HS-27A (cell line): ENCODE data around the gene REEP2.

Experiments used
- DNase-seq: peaks from one replicate; pipeline ENCODE4 v3.0.0-alpha.2; 2012; ENCODE audit warnings: low read depth, missing footprints

Gene REEP2

DNA sequence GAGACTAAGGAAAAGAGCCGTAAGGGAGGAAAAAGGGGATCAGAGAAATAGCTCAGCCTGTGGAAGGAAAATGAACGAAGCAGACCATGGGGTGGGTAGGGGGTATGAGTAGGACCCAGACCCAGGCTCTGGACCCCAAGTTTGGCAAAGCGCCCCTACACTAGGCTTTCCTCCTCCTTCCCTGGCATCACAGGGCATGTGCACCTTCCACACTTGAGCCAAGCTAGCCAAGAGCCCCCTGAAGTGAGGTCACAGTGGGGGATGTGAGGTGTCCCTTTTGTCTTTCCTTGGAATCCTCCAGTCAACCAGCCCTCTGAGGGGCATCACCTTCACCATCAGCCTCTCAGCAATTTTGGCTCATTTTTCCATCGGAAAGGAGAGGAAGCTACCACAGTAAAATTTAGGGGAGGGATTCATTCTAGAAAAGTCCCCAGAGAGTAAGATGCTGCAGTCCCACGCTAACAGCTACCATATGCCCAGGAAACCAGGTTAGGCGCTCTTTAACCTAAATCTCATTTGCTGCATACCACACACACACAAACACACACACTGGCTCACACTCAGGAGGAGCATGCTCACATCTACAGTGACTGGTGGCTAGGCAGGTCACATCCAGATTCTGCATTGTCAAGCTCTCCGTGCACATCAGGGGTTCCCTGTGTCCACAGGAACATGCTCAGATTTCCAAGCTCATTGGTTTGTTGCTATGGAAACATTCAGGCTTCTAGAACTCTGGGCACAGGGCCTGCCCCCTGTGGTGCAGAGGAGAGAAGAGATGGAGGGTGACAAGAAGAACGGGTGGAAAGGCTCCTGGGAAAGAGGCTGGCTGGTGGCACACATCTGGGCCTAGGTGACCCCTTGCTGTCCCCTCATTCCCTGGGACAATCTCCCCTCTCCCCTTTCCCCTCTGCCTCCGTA lies 9.9 kb downstream of the REEP2 start:
- DNase-seq = no peak

DNA sequence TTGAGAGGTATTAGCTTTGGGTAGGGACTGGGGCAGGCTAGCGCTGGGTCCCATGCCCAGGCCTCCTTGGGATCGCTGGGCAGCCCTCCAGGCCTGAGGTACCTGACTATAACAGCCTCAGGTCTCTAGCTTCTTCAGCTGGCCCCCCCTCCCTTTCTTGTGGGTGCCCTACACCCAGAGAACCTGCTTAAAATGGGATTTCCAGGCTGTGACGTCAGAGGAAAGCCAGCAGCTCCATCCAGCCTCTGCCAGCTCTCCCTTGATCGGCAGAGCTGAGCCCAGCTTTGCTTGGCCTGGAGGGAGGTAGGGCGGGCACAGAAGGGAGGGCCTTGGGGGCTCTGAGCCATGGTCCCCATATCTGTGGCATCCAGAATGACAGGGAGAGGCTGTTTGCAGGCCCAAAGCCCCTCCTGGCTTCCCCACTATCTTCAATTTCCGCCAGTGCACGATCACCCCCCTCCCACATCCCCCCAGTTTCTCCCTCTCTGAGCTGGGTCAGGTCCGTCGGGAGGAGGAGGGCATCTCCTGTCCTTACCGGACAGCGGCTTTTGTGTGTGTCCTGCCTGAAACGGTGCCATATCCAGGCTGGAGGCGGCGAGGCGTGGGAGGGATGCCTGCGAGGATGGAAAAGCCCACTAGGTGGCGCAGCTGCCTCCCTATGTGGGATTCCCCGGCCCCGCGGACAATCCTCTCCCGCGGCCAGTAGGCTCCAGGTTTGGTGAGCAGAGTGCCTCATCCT lies 10.8 kb downstream of the REEP2 start:
- no peak for DNase-seq

GRCh38 chr5:138450971-138451370 lies 12.1 kb downstream of the REEP2 start:
- no peak for DNase-seq

- no peak for DNase-seq
Measured at GRCh38 chr5:138452720-138453119, 13.9 kb downstream of the REEP2 start.

GRCh38 chr5:138453590-138453989 lies 14.7 kb downstream of the REEP2 start:
- no peak for DNase-seq

DNA sequence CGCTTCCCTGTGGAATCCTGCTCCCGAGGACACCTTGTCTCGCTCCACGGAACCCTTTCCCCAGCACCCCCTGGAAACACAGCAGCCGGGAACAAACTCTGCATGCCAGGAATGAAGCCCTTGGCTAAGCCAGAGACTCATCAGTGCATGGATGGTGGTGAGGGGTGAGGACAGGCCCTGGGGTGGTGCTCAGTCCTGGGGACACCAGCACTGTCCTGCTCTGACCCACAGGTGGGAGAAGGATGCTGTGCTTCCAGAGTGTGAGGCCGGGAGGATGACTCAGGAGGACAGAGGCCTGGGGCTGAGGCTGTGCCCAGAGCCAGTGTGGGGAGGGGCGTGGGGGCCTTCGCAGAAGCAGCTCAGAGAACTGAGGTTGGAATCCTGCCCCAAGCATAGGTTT lies 15.3 kb downstream of the REEP2 start:
- no peak for DNase-seq

DNA sequence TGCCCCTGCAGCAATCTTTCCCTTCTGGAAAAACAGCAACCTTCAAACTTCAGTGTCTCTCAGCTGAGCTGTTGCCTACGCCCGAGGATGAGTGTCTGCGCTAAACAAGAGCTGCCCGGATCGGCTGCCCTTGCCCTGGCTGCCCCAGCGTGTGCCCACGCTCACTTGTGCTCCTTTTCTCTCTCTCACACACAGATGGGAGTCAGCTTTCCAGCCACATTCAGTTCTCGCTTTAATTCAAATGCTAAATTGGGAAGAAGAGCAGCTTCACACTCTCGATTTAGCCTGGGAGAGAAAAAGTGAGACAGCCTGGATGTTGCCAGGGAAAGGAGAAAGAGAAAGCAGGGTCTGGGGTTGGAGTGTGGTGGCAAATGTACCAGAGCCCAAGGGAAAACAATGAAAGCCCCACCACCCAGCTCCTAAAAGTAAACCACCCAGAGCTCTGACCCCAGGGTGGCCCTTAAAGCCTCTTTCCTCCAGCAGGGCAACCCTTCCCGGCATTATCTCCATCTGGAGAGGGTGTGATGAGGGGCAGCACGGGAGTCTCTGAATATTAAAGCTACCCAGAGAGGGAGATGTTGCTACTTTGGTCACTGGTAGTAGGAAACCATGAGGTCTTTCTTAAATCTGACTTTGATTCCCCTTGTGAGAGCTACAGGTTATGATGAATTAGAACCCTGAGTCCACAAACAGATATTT lies 16.5 kb downstream of the REEP2 start:
- DNase-seq = no peak

- DNase-seq = no peak
Measured at GRCh38 chr5:138457531-138458275, 18.8 kb downstream of the REEP2 start.

DNA sequence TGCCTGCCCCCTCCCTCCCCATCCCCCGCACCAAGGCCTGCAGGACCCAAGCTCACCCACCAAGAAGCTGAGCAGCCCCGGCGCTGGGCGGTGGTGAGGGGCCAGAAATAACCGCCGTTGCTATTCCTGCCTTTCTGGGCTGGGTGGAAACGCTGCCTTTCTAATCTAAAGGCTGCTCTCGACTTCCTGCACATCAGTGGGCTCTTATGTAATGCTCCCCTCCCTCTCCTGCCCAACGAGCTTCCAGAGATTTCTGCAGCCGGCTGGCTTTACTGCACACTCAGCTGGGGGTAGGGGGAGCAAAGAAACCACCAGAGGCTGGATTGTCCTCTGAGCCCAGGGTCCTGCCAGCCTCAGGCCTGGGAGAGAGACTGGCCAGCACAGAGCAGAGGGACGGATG lies 19.5 kb downstream of the REEP2 start:
- no peak for DNase-seq

DNA sequence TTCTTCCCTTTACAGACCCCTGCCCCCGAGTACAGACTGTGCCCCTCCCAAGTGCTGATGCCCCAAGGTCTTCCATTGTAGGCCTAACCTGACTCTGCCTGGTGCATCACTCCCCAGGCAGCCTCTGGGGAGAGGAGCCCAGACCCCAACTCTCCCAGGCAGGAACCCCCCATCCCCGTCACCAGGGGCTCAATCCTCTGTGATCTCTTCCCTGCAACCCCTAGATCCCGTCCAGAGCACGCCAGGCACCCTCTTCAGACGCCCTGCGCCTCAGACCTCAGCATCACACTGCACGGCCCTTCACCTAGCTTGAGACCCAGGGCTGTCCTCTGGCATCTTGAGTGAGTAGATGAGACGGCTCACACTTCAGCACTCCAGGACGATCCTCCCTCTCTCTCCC lies 20.0 kb downstream of the REEP2 start:
- DNase-seq = no peak

GRCh38 chr5:138459311-138459933 lies 20.6 kb downstream of the REEP2 start:
- DNase-seq = no peak

DNA sequence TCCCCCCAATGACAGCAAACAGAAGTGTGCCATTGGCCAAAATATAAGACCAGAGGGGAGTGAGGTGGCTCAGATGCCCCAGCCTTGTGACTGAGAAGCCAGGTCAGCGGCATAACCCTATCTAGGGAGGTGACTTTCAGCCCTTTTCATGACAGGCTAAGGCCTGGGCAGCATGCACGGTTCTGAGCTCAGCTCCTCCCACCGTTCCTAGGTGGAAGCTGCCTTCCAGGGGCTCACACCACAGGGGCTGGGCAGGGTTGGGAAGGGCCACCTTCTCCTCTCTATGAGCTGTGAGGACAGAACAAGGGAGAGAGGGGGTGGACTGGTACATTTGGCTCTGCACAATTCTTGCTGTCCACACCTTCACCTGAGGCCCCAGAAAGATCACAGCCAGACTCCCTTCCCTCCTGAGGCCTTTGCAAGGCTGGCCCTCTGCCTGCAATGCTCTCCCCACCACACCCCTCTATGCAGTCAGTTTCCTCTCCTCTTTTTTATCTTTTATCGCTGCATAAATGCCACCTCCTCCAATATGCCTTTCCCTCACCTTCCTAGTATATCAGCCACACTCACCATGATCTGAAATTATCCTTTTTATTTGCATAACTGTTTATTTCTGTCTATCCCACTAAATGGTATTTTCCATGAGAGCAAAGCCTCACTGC lies 21.3 kb downstream of the REEP2 start:
- no peak for DNase-seq

DNA sequence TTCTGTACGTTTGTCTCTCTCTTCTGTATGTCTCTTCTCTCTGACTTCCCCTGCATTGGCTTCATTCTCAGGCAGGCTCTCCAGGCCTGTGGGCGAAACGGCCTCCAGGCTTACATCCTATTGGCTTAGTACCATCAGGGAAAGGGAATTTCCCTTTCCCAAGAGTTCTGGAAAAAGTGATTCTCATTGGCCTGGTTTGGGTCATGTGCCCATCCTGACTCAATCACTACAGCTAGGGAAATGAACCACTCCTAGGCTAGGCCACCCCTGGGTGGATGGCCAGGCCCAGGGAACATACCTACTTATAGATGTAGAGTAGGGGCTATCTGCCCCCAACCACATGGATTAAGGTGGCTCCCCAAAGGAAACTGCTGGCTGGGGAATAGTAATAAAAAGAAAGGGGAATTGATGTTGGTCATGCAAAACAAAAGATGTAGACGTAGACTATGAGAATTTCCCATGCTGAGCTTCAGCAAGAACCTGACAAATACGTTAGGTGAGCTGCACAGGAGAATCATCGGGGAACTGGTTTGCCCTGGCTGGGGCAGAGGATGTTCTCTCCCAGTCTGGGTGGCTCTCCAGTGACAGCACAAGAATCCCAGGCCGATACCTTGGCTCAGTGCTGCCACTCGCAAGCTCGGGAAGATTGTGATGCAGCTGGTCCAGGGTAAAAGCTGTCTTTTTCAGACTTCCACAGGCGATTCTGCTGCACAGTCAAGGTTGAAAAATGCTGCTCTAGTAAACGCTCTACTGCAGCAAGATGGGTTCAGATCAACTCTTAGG lies 22.7 kb downstream of the REEP2 start:
- DNase-seq = no peak

GRCh38 chr5:138463419-138464007 lies 24.7 kb downstream of the REEP2 start:
- DNase-seq = no peak

GRCh38 chr5:138464008-138464387 lies 25.1 kb downstream of the REEP2 start:
- DNase-seq = peak; percentile 58

- peak; percentile 87 for DNase-seq
Measured at GRCh38 chr5:138464388-138465260, 25.8 kb downstream of the REEP2 start.

DNA sequence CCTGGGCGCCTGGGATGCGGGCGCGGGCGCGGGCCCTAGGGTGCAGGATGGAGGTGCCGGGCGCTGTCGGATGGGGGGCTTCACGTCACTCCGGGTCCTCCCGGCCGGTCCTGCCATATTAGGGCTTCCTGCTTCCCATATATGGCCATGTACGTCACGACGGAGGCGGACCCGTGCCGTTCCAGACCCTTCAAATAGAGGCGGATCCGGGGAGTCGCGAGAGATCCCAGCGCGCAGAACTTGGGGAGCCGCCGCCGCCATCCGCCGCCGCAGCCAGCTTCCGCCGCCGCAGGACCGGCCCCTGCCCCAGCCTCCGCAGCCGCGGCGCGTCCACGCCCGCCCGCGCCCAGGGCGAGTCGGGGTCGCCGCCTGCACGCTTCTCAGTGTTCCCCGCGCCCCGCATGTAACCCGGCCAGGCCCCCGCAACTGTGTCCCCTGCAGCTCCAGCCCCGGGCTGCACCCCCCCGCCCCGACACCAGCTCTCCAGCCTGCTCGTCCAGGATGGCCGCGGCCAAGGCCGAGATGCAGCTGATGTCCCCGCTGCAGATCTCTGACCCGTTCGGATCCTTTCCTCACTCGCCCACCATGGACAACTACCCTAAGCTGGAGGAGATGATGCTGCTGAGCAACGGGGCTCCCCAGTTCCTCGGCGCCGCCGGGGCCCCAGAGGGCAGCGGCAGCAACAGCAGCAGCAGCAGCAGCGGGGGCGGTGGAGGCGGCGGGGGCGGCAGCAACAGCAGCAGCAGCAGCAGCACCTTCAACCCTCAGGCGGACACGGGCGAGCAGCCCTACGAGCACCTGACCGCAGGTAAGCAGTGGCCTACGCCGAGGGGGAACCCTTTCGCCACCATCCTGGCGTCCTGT lies 26.6 kb downstream of the REEP2 start, which contains the start of gene EGR1:
EGR1 (plus strand) TSS at position 219 of the 864 bp plus-strand sequence; CDS start at position 502, 283 bp downstream.
- DNase-seq = peak; percentile 55
